Liver (tissue), 3 donors: ENCODE data around the gene NBAS.

Experiments
- CTCF ChIP-seq: fragments of 150-350 bp; IDR thresholded peaks from 2 replicates; pipeline ENCODE4 v1.5.1; 2017; ENCODE audit warnings: improper control_type of control experiment, low read depth, low read length; ENCODE audit not compliant: missing input control
- JUND ChIP-seq, 2 donors: IDR thresholded peaks; 2 replicates each; pipeline ENCODE4 v1.6.1; 2016; ENCODE audit warnings: antibody characterized with exemption in 2 of 2
- TF ChIP-seq, protein P1 (sequence below): IDR thresholded peaks from 2 replicates; pipeline ENCODE4 v1.6.1; 2016; ENCODE audit warnings: antibody characterized with exemption
- donor health status: healthy.
- donor health status: healthy.

GRCh38 chr2:15369129-15369528 lies 192.0 kb downstream of the NBAS start:
- no peak for TF ChIP-seq CTCF
- no peak for TF ChIP-seq JUND (IDR thresholded peaks at IDR 0.05)
- TF ChIP-seq, protein P1, sequence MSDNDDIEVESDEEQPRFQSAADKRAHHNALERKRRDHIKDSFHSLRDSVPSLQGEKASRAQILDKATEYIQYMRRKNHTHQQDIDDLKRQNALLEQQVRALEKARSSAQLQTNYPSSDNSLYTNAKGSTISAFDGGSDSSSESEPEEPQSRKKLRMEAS = no peak
